GM04504 (cell line): Measurements from ENCODE around the gene PSG2.
"Not testable (repeated sequence)": the region's sequence is repeated elsewhere in the genome, so short reads cannot be mapped to it uniquely, and the experiment has no call there.

Source experiments
- DNase-seq: peaks from one replicate; pipeline ENCODE4 v3.0.0-alpha.2; 2012; ENCODE audit warnings: low read depth

The PSG2 gene

GRCh38 chr19:43082601-43083000, at the start of gene PSG2:
Gene PSG2 (minus strand): TSS chr19:43082701. CDS start chr19:43082569, 132 bp downstream.
- not testable (repeated sequence) for DNase-seq

DNA sequence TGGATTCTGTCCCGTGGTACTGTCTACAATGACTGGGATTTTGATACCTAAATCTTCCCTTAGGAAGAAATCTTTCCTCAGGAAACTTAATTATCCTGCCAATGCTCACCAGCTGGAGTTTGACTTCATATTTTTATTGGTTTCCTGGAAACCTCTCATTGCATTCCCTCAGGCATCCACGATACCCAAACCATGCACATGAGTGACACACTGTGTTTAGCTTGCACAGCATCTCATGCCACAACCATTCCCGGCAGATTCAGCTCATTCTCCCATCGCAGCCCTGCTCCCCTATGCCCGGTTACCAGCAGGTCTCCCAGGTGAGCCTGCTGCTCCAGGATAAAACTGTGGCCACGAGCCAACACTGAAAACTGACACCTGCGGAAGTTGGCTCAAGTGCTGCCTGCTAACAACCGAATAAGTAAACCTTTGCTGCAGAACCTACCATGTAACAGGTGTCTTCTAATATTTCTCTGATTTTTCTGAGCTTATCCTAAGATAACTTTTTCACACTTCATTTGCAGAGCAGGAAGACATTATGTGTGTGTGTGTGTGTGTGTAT, 48.9 kb upstream of the PSG2 start:
- DNase-seq = not testable (repeated sequence)

DNA sequence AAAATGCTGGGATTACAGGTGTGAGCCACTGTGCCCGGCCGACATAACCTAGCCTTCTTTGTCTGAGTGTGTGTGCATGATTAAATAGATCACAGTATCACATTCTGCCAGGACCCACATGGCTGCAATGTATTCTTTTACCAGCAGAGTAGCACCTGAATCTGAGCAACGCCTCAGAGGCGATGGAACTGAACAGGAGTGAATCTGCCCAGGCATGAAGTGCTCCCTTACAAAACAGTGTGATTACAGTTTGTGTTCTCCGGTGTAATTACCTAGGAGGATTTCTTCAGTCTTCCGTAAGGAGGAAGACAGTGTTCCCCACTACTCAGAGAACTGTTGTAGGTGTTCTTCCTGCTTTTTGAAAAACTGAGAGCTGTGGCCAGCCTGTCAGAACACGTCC, 46.7 kb upstream of the PSG2 start:
- not testable (repeated sequence) for DNase-seq

DNA sequence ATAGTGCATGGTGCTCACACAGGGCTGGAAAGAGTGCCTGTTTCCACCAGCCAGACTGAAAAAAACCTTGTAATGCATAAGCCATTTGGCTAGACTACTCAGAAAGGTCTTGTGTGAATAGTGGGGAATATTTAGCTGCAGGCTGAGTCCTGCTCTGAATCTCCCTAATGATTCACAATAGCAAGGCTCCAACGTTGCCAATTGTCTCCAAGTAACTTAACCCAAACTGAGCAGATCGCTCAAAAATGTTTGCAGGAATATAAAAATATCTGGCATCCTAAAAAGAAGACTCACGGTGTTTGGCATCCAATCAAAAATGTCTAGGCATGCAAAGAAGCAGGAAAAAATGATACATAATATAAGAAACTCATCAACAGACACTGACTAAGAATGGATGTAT, 44.8 kb upstream of the PSG2 start:
- peak; percentile 90 for DNase-seq

GRCh38 chr19:43126720-43127119, 44.2 kb upstream of the PSG2 start:
- no peak for DNase-seq

DNA sequence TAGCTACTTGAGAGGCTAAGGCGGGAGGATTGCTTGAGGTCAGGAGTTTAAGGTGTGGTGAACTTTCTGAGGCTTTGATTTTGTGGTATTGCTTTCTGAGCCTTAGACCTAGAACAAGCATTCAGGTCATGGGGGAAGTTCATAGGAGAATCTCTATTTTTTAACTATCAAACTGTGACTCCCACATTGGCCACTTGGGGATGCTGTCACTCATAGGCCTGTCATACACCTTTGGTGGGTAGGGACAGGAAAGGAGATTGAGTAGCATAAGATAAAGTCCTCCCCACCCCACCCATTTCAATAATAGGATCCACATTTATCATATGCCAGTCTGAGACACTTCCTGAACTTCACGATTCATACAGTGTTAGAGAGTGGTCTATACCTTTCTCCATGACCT, 41.9 kb upstream of the PSG2 start:
- DNase-seq = no peak

- peak; percentile 42 for DNase-seq
These were observed 38.0 kb upstream of the PSG2 start for GRCh38 chr19:43120433-43121026.

DNA sequence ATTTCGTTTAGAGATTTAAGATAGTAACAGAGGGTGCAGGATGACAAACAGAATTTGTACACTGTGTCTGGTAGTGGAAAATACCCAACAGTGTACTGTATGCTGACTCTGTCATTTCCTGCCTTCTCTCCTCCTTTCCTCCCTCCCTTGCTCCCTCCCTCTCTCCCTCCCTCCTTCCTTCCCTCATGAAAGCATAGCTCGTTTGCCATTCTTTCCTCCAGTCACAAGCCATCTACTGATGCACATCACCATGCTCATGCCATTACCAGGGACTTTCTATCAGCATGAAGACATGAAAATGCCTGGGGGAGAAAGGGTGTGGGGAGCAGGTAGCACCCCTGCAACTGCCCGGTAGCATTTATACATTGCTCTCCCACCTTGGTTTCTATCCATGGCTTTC, 37.0 kb upstream of the PSG2 start:
- DNase-seq = not testable (repeated sequence)

DNA sequence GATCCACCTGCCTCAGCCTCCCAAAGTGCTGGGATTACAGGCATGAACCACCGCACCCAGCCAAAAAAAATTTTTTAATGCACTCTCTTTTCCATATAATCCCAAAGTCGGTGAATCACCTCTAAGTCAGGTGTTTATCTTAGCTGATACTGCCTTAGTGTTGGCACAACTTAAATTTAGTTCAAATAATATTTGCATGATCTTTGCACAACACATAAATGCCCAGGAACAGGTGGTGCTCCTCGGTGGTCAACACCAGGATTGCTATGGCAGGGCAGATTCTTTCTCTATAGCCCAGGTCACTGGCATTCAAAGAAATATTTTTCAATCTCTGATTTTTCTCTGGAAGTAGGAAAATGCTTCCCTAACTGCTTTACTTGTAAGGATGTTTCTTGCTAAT, 33.9 kb upstream of the PSG2 start:
- DNase-seq = not testable (repeated sequence)

DNA sequence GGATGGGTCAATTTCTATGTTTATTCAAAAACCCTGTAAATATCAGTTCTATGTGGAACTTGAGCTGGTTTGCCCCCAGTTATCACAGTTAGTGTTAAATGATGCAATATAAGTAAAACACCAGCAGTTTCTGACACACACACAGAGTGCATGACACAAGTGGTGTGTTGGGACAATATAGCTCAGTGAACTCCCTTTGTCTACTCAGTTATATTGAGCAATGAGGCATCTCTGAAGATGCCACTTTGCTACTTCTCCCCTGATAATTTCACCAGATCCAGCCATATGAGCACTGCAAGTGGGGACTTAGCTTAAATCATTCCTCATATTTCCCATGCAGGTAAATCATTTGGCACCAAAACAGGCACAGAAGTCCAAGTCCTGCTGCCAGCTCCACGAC, 33.0 kb upstream of the PSG2 start:
- DNase-seq = not testable (repeated sequence)

GRCh38 chr19:43115064-43115463, 32.6 kb upstream of the PSG2 start:
- not testable (repeated sequence) for DNase-seq

GRCh38 chr19:43114626-43115025, 32.1 kb upstream of the PSG2 start:
- not testable (repeated sequence) for DNase-seq

GRCh38 chr19:43107401-43107800, 24.9 kb upstream of the PSG2 start:
- DNase-seq = not testable (repeated sequence)

- no peak for DNase-seq
These were observed 23.0 kb upstream of the PSG2 start for GRCh38 chr19:43105496-43105895.

DNA sequence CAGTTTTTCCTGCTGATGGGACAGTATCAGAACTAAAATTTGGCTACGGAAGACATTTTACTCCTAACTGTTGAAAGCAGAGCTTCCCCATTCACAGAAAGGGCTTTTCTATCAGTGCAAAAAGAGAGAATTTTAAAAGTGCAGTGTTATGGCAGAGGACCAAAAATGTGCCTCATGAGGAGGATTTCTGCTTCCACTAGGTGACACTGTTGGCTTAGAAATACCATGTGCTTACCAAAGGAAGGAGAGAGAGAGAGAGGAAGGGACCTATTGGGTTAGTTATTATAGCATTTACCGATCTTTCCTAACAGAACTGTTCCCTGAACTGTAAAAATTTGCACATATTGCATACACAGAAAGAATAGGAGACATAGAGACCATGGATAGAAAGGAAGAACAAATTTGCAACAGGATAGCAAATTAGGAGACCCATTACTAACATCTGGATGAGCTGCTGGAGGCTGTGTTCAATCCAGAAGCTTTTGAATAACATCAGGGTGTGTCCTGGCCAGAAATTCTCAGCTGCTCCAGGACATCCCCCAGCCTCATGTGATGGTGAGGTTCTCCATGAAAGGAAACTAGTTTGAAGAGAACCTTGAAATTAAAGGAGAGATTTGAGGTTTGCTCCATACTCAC, 21.8 kb upstream of the PSG2 start:
- DNase-seq = peak; percentile 62

DNA sequence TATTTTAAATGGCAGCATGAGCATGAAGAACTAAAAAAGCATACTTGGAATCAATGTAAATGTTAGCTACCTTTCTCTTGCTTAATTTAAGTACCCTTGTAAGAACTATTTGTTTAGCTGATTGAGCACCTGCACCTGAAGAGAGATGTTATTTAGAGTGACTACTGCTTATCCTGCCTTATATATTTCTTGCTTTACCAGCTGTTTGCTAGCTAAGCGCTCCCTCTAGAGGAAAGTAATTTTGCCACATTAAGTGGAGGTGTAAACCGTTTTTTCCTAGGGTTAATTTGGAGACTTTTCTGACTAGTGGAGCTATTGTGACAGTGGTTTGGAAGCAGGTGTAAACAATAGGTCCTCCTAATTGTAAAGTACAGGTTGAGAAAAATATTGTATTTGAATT, 19.4 kb upstream of the PSG2 start:
- no peak for DNase-seq

DNA sequence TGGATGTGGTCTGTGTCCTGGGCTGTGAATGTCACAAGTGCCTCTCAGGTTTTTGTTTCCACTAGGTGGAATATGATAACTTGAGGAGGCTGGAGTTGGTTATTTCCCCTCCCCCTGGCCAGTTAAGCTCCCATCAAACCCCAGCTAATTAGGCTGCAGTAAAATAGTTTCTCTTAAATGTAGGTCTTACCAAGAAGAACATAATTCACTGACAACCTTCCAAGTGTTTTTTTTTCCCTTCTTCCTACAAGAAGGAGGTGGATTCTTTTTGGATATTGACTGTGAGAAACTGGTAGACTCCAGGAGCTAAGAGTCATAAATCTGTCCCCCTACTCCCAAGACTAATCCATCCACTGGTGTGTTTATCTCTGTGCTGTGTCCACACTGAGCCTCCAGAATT, 15.9 kb upstream of the PSG2 start:
- DNase-seq = not testable (repeated sequence)

DNA sequence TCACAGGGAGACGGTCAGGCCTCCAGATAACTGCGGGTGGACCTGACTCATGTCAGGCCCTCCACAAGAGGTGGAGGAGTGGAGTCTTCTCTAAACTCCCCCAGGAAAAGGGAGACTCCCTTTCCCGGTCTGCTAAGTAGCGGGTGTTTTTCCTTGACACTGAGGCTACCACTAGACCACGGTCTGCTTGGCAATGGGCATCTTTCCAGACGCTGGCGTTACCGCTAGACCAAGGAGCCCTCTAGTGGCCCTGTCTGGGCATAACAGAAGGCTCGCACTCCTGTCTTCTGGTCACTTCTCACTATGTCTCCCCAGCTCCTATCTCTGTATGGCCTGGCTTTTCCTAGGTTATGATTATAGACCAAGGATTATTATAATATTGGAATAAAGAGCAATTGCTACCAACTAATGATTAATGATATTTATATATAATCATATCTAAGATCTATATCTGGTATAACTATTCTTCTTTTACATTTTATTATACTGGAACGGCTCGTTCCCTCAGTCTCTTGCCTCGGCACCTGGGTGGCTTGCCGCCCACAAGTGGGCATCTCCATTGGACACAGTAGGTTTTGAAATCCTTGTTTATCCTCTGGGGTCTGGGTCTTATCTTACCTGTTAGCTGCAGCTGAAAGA, 5.3 kb upstream of the PSG2 start:
- peak; percentile 44 for DNase-seq

DNA sequence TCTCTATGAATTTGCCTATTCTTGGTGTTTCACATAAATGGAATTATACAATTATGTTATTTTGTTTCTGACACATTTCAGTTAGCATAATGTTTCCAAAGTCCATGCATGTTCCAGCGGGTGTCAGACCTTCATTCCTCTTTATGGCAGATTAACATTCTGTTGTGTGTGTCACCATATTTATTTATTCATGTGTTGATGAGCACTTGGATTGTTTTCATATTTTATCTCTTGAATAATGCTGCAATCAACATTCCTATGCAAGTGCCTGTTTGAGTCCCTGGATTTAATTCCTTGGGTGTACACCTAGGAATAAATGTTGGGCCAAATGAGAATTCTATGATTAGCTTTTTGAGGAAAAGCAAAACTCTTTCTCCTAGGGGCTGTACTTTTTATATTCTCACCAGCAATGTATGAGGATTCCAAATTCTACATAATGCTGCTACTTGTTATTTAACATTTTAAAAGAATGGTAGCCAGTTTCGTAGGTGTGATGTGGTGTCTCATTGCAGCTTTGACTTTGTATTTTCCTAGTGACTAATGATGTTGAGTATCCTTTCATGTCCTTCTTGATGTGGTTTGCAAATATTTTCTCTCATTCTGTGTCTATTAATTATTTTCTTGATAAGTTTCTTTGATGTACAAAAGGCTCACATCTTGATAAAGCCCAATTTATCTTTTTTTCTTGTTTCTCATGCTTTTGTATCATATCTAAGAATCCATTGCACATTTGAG, 3.5 kb upstream of the PSG2 start:
- not testable (repeated sequence) for DNase-seq

DNA sequence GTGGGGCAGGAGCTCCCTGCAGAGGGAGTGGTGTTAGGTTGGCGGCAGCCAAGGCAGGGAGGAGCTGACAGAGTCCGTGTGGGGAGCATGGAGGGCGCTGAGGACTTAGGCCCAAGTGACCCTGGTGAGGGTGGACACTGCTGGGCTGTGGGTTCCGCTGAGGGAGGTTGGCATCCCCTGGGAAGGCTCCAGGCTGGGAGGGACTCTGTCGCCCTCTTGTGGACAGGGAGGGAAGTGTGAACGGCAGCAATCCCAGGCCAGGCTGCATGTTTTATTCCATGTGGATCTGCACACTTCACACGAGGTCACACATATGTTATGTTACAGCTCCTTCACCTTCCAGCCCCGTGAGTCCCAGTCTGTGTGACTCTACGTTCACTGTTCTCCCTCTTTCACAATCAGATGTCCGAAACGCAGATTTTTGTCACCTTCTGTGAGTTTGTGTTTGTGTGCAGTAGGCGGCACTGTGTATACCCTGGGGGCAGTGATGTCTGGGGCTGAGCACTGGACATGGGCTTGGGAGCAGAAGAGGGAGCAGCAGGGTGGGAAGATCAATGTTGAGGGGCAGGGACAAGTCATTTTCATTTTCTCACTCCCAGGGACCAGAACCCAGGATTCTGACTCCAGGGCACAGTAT, 1.8 kb upstream of the PSG2 start:
- not testable (repeated sequence) for DNase-seq

GRCh38 chr19:43083721-43084120, 1.2 kb upstream of the PSG2 start:
- DNase-seq = not testable (repeated sequence)

DNA sequence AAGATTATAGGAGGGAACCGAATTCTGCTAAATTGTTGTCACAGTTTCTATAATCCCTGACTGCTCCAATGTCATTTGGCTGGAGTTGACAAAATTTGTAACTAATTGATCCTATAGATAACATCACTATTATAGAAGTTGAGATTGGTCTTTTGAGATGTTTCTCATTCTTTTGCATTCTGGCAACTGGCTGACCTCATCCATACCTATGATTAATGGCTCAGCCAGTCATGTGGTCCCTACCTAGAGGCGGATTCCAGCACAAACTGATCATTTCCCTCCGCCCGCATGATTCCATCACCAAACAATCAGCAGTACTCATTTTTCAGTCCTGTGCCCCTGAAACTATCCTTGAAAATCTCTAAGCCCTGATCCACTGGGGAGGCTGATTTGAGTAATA, 4.2 kb downstream of the PSG2 start:
- peak; percentile 81 for DNase-seq
